Activated CD4-positive, alpha-beta T cell treated with anti-CD3 and anti-CD28 coated beads, Interleukin-2, amount 50 U/mL, for 4 hours (primary cell): Measurements from ENCODE around the gene STAB2.
"Not testable (repeated sequence)": the region's sequence is repeated elsewhere in the genome, so short reads cannot be mapped to it uniquely, and the experiment has no call there.

ENCODE experiments used
- DNase-seq, 2 experiments: peaks; one replicate each; pipeline ENCODE4 v3.0.0-alpha.2; 2020

Gene STAB2

GRCh38 chr12:103589517-103589916 is 2.4 kb downstream of the STAB2 start:
- no peak for DNase-seq

GRCh38 chr12:103590271-103590670 is 3.2 kb downstream of the STAB2 start:
- DNase-seq: no peak

GRCh38 chr12:103596981-103597380 is 9.9 kb downstream of the STAB2 start:
- DNase-seq: no peak

GRCh38 chr12:103599274-103599673 is 12.2 kb downstream of the STAB2 start:
- no peak for DNase-seq

- no peak for DNase-seq
These were observed 14.1 kb downstream of the STAB2 start for GRCh38 chr12:103600967-103601728.

GRCh38 chr12:103620395-103620794 is 33.3 kb downstream of the STAB2 start:
- no peak for DNase-seq

GRCh38 chr12:103623716-103624115 is 36.6 kb downstream of the STAB2 start:
- DNase-seq: no peak

- DNase-seq: no peak
These were observed 39.4 kb downstream of the STAB2 start for GRCh38 chr12:103626498-103626897.

- DNase-seq: no peak
These were observed 40.2 kb downstream of the STAB2 start for GRCh38 chr12:103627189-103627855.

GRCh38 chr12:103632554-103633216 is 45.6 kb downstream of the STAB2 start:
- peak in 1 of 2 experiments; percentile 1 for DNase-seq

GRCh38 chr12:103634732-103635131 is 47.7 kb downstream of the STAB2 start:
- DNase-seq: no peak

- no peak for DNase-seq
These were observed 48.3 kb downstream of the STAB2 start for GRCh38 chr12:103635419-103635818.

- DNase-seq: no peak
These were observed 49.9 kb downstream of the STAB2 start for GRCh38 chr12:103637021-103637420.

GRCh38 chr12:103637429-103637828 is 50.4 kb downstream of the STAB2 start:
- DNase-seq: no peak

GRCh38 chr12:103639983-103640382 is 52.9 kb downstream of the STAB2 start:
- no peak for DNase-seq

GRCh38 chr12:103640410-103640809 is 53.3 kb downstream of the STAB2 start:
- no peak for DNase-seq

- no peak for DNase-seq
These were observed 53.8 kb downstream of the STAB2 start for GRCh38 chr12:103640831-103641230.

- DNase-seq: no peak
These were observed 55.3 kb downstream of the STAB2 start for GRCh38 chr12:103642240-103642864.

GRCh38 chr12:103645202-103645601 is 58.1 kb downstream of the STAB2 start:
- no peak for DNase-seq

- DNase-seq: no peak
These were observed 60.2 kb downstream of the STAB2 start for GRCh38 chr12:103647267-103647666.

GRCh38 chr12:103652808-103653207 is 65.7 kb downstream of the STAB2 start:
- no peak for DNase-seq

- not testable (repeated sequence) for DNase-seq
These were observed 66.6 kb downstream of the STAB2 start for GRCh38 chr12:103653568-103654173.

- DNase-seq: no peak
These were observed 67.7 kb downstream of the STAB2 start for GRCh38 chr12:103654816-103655215.
